Gastroesophageal sphincter (tissue), 4 donors: ENCODE measurements around the gene PCSK1N. TPM values are rescaled to one million over a fixed set of nuclear protein-coding genes. Genes with fewer than 3 reads are reported as not detected.

Source experiments
- ATAC-seq: fragments of 150-250 bp; one replicate; pipeline ENCODE4 v1.9.1; 2016; ENCODE audit warnings: mild to moderate bottlenecking, moderate library complexity
- H3K27ac ChIP-seq, 4 donors: fragments of 200-600 bp; sonication (generic) in 3 of 4; 1 replicate in 3 of 4; 2 replicates in 1 of 4; pipeline ENCODE4 v1.5.1; 2016 to 2019
- H3K27me3 ChIP-seq: fragments of 200-600 bp; sonication (generic); one replicate; pipeline ENCODE4 v1.5.1; 2019
- H3K36me3 ChIP-seq, 2 donors: fragments of 200-600 bp; sonication (generic); one replicate each; pipeline ENCODE4 v1.5.1; 2019; ENCODE audit warnings: control low read depth in 1 of 2
- H3K4me1 ChIP-seq, 3 donors: fragments of 200-600 bp; sonication (generic); 1 replicate in 2 of 3; 2 replicates in 1 of 3; pipeline ENCODE4 v1.5.1; 2016 to 2019; ENCODE audit warnings: control low read depth in 2 of 3
- H3K4me3 ChIP-seq, 2 donors: fragments of 200-600 bp; sonication (generic); one replicate each; pipeline ENCODE4 v1.5.1; 2019; ENCODE audit warnings: mild to moderate bottlenecking in 1 of 2, moderate library complexity in 1 of 2
- H3K9me3 ChIP-seq, 3 donors: fragments of 200-600 bp; sonication (generic); one replicate each; pipeline ENCODE4 v1.5.1; 2017 to 2019; ENCODE audit warnings: control low read depth in 2 of 3
- EP300 ChIP-seq: sonication (generic); formaldehyde crosslinking; IDR thresholded peaks from one replicate; pipeline ENCODE4 v1.6.1; 2017; ENCODE audit warnings: antibody characterized with exemption, mild to moderate bottlenecking
- POLR2A ChIP-seq, 2 donors: fragments of 450-650 bp; IDR thresholded peaks; one replicate each; pipeline ENCODE4 v1.6.1; 2017; ENCODE audit warnings: antibody characterized with exemption in 2 of 2, mild to moderate bottlenecking in 2 of 2, moderate library complexity in 1 of 2
- POLR2AphosphoS5 ChIP-seq: sonication (generic); formaldehyde crosslinking; IDR thresholded peaks from one replicate; pipeline ENCODE4 v1.6.1; 2017; ENCODE audit warnings: antibody characterized with exemption
- WGBS, 2 donors: methylation state at CpG; one replicate each; pipeline ENCODE4 v1.1.5; 2018; ENCODE audit warnings: low coverage in 1 of 2; 5-methylcytosine and 5-hydroxymethylcytosine counted together
- total RNA-seq, 4 donors: library from RNA; depleted of rRNA; stranded (reverse); fragments of >200 nt; gene quantifications; one replicate each; pipeline ENCODE4 v1.1.0, GENCODE V29; 2016
- TF ChIP-seq, protein P1 (sequence below), 4 experiments: fragments of 200-600 bp in 2 of 4; fragments of 450-650 bp in 2 of 4; sonication (generic) in 1 of 4; IDR thresholded peaks; one replicate each; pipeline ENCODE4 v1.5.1; 2017 to 2019; ENCODE audit warnings: antibody characterized with exemption in 4 of 4, mild to moderate bottlenecking in 2 of 4, moderate library complexity in 2 of 4

PCSK1N gene
- total RNA-seq, 4 donors from 2014 or later: 2.3 to 10.6 (median 5.5) TPM

DNA sequence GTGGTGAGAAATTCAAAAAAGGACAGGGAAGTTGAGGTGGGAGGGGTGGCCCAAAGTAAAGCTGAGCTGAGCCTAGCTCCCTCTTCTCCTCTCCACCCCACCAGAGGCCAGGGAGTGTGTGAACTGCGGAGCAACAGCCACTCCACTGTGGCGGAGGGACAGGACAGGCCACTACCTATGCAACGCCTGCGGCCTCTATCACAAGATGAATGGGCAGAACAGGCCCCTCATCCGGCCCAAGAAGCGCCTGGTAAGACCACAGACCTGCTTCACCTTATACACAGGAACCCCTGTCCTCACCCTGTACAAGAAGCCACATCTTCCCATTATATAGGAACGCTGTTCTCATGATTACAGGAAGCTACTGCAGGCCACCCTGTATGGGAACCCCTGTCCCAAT is 43.2 kb downstream of the PCSK1N start:
- no peak overlapping the region for H3K4me3 ChIP-seq
- WGBS, 2 donors: 88% methylated on average over 1 of the region's 7 CpGs; no CpG with 5 or more reads in 1 of the 2 donors
- H3K36me3 ChIP-seq: no peaks in the 10 kb centered on the region
- H3K4me1 ChIP-seq: no peaks in the 10 kb centered on the region
- H3K9me3 ChIP-seq: no peaks in the 10 kb centered on the region
- H3K27me3 ChIP-seq: peaks cover 7% of the 10 kb centered on the region
- ATAC-seq: no peak
- H3K27ac ChIP-seq: no peak overlapping the region
- TF ChIP-seq, protein P1, sequence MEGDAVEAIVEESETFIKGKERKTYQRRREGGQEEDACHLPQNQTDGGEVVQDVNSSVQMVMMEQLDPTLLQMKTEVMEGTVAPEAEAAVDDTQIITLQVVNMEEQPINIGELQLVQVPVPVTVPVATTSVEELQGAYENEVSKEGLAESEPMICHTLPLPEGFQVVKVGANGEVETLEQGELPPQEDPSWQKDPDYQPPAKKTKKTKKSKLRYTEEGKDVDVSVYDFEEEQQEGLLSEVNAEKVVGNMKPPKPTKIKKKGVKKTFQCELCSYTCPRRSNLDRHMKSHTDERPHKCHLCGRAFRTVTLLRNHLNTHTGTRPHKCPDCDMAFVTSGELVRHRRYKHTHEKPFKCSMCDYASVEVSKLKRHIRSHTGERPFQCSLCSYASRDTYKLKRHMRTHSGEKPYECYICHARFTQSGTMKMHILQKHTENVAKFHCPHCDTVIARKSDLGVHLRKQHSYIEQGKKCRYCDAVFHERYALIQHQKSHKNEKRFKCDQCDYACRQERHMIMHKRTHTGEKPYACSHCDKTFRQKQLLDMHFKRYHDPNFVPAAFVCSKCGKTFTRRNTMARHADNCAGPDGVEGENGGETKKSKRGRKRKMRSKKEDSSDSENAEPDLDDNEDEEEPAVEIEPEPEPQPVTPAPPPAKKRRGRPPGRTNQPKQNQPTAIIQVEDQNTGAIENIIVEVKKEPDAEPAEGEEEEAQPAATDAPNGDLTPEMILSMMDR (IDR thresholded peaks at IDR 0.05): no peak
- TF ChIP-seq POLR2AphosphoS5 (no peak), POLR2A (IDR thresholded peaks at IDR 0.05) (no peak), EP300 (no peak)

DNA sequence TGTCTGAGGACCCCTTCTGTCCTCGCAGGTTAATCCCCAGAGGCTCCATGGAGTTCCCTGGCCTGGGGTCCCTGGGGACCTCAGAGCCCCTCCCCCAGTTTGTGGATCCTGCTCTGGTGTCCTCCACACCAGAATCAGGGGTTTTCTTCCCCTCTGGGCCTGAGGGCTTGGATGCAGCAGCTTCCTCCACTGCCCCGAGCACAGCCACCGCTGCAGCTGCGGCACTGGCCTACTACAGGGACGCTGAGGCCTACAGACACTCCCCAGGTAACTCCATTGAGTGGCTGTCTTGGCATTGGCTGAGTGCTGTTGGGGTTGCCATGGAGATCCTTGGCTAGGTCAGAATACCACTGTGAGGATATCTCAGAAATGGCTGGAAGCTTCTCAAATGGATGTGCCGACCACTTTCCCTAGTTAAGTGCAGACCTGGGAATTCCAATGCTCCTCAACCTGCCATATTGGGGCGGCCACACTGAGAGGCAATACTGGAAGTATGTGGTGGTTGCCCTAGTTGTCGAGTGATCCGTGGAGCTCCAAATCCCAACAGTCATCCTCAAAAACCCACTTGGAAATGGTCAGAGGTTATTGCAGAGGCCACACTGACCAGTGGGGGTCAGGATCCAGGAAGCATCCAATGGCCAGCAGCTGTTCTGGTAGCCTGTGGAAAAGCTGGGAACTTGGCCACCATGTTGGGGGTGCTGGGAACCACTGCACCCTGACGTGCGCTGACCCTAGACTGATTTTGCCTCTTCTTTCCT is 44.2 kb downstream of the PCSK1N start:
- H3K27ac ChIP-seq: no peak overlapping the region

DNA sequence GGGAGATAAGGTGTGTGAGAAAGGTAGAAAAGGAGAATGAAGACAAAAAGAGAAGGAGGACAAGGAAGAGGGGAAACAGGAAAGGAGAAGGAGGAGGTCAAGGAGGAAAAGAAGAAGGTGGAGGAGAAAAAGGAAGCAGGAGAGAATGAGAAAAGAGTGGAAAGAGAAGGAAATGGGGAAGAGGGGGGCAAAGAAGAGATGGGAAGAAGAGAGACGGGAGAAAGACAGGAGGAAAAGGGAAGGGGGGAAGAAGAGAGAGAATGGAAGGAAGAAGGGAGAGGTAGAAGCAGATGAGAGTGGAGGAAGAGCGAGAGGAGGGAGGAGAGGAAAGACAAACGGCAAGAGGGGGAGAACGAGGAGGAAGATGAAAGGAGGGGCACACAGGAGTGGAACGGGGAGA is 44.9 kb downstream of the PCSK1N start:
- ATAC-seq: no peak
- no peaks in the 10 kb centered on the region for H3K36me3 ChIP-seq
- no peak overlapping the region for H3K4me3 ChIP-seq
- peaks cover 7% of the 10 kb centered on the region for H3K27me3 ChIP-seq
- H3K9me3 ChIP-seq: no peaks in the 10 kb centered on the region
- 49 to 72% methylated on average over 3 to 5 of the region's 5 CpGs for WGBS, 2 donors
- H3K4me1 ChIP-seq: no peaks in the 10 kb centered on the region
- TF ChIP-seq EP300: no peak
- TF ChIP-seq POLR2AphosphoS5: no peak
- TF ChIP-seq POLR2A (IDR thresholded peaks at IDR 0.05): no peak
- TF ChIP-seq, protein P1 (IDR thresholded peaks at IDR 0.05): no peak
- H3K27ac ChIP-seq: no peak overlapping the region

More for the DNA sequence above, 44.2 kb downstream of the PCSK1N start:
- Histone ChIP-seq H3K4me1 (no peaks in the 10 kb centered on the region), H3K4me3 (no peak overlapping the region), H3K36me3 (no peaks in the 10 kb centered on the region), H3K27me3 (peaks cover 7% of the 10 kb centered on the region), H3K9me3 (no peaks in the 10 kb centered on the region)
- WGBS, 2 donors: 17 to 33% methylated on average over 1 of the region's 11 CpGs
- ATAC-seq: no peak
- TF ChIP-seq, protein P1 (IDR thresholded peaks at IDR 0.05): no peak
- TF ChIP-seq POLR2A (IDR thresholded peaks at IDR 0.05): no peak
- no peak for TF ChIP-seq EP300
- TF ChIP-seq POLR2AphosphoS5: no peak

DNA sequence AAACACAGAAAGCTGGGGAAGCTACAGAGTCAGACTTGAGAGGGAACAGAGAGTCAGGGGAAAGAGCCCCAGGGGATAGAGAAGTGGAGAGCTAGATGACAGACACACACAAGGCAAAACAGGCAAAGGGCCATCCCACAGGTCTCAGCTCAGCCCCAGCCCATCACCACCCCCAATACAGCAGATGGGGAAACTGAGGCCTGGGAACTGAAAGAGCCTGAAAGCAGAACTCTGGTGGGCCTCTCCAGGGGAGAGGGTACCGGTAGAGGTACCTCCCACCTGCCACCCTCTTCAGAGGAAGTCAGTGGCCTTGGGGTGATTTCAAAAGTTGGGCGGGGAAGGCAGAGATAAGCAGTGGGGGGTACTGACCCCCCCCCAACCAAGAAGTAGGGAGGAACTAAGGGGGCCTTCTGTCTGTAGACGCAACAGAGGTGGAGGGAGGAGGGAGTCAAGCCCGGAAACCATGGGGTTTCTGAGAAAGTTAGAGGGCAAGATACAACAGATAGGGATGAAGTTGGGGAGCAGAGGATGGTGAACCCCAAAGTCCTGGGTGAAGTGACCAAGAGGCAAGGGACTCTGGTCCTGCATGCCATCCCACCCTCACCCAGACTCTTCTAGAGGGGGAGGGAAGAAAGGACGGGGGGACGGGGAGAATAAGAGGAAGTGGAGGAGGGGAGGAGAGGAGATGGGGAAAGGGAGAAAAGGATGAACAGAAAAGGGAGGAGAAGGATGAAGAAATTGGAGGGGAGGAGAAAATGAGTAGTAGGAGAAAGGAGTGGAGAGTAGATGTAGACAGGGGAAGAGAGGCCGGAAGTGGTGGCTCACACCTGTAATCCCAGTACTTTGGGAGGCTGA is 45.8 kb downstream of the PCSK1N start:
- Histone ChIP-seq H3K36me3 (no peaks in the 10 kb centered on the region), H3K4me3 (no peak overlapping the region), H3K27me3 (peaks cover 7% of the 10 kb centered on the region), H3K27ac (no peak overlapping the region), H3K4me1 (no peaks in the 10 kb centered on the region), H3K9me3 (no peaks in the 10 kb centered on the region)
- no peak for ATAC-seq
- WGBS, 2 donors: 62 to 83% methylated on average over 4 to 5 of the region's 7 CpGs
- TF ChIP-seq EP300 (no peak), POLR2A (IDR thresholded peaks at IDR 0.05) (no peak), POLR2AphosphoS5 (no peak)
- TF ChIP-seq, protein P1 (IDR thresholded peaks at IDR 0.05): no peak
